ENCODE measurements around the gene ADAMTS4.

Gene ADAMTS4

GRCh38 chr1:161233102-161233501, 34.2 kb upstream of the ADAMTS4 start:
- no peak for TF ChIP-seq CTCF (IDR thresholded peaks at IDR 0.05; ENCODE audit: low read depth, low read length)
- H3K4me3 ChIP-seq (ENCODE audit: low read depth, low read length): no peak overlapping the region
- DNase-seq (ENCODE audit: low read depth, low spot score): no peak
- in situ Hi-C loops (cut with HindIII; ENCODE audit: low sequenced_read_pairs): no loop called here

DNA sequence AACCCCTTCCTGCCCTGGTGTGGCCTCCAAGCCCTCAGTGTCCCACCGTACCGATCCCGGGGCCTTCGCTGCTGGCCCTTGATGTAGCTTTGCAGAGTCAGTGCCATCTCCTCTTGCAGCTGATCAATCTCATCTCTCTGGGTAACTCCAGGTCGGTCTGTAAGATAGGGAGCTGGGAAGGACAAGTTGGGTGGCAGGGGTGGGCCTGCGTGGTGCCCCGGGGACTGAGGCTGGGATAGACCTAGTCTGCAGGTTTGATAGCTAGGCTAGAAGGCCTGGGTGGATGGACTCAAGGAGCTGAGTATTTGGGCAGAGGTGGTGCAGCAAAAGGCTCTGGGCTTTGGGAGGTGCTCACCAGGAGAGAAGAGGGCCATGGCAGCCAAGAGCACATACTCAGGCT, 31.9 kb upstream of the ADAMTS4 start:
- no peak overlapping the region for H3K4me3 ChIP-seq (ENCODE audit: low read depth, low read length)
- TF ChIP-seq CTCF (IDR thresholded peaks at IDR 0.05; ENCODE audit: low read depth, low read length): no peak
- DNase-seq (ENCODE audit: low read depth, low spot score): no peak
- in situ Hi-C loops (cut with HindIII; ENCODE audit: low sequenced_read_pairs): no loop called here

DNA sequence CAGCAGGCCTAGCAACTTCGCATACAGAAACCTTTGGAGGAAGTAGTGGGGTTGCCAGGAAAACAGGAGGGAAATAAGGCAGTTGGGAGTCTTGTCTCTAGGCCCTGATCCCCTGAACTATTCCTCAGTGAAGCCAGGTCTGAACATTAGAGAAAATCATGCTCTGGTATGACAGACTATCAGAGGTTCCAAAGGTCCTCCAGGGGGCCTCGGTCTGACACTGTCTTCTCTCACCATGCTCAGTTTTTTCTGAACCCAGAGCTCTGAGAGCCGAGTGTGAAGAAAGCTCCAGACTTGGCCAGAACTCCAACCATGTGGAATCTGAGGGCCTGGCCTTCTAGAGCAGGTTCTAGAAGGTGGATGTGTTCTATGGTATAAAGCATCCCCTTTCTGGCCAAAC, 31.0 kb upstream of the ADAMTS4 start:
- no peak for DNase-seq (ENCODE audit: low read depth, low spot score)
- H3K4me3 ChIP-seq (ENCODE audit: low read depth, low read length): no peak overlapping the region
- in situ Hi-C loops (cut with HindIII; ENCODE audit: low sequenced_read_pairs): no loop called here
- TF ChIP-seq CTCF (IDR thresholded peaks at IDR 0.05; ENCODE audit: low read depth, low read length): no peak

GRCh38 chr1:161228032-161228431, 29.2 kb upstream of the ADAMTS4 start:
- no peak overlapping the region for H3K4me3 ChIP-seq (ENCODE audit: low read depth, low read length)
- in situ Hi-C loops (cut with HindIII; ENCODE audit: low sequenced_read_pairs): no loop called here
- TF ChIP-seq CTCF (IDR thresholded peaks at IDR 0.05; ENCODE audit: low read depth, low read length): no peak
- DNase-seq (ENCODE audit: low read depth, low spot score): no peak

DNA sequence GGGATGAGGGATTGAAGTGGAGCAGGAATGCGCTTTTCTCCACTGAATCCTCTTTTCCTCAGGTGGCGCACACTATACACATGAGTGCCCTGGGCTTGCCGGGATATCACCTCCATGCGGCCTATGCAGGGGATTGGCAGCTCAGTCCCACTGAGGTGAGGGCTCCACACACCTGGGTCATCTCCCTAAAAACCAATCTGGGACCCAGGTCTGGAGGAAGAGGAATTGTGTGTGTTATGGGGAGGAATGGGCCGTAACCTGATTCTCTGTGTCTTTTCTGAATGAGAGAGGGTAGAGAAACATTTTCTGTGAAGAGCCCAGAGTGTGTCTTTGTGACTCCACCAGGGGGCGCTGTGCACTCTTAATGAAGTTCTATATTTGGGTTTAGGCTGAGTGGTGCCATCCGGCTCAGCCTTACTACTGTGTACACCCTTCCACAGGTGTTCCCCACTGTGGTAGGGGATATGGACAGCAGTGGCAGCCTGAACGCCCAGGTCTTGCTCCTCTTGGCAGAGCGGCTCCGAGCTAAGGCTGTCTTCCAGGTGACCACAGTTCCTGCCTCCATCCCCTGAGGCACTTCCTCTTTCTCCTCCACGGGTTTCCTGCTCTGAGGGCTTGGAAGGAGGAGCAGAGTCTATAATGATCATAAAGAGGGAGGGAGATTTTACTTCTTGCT, 28.5 kb upstream of the ADAMTS4 start:
- no peak overlapping the region for H3K4me3 ChIP-seq (ENCODE audit: low read depth, low read length)
- peak; percentile 80 for TF ChIP-seq CTCF (IDR thresholded peaks at IDR 0.05; ENCODE audit: low read depth, low read length)
- peak; percentile 71 for DNase-seq (ENCODE audit: low read depth, low spot score)
- in situ Hi-C loops (cut with HindIII; ENCODE audit: low sequenced_read_pairs): no loop called here

- peak overlapping the region; percentile 87 for H3K4me3 ChIP-seq (ENCODE audit: low read depth, low read length)
- DNase-seq (ENCODE audit: low read depth, low spot score): no peak
- in situ Hi-C loops (cut with HindIII; ENCODE audit: low sequenced_read_pairs): no loop called here
- TF ChIP-seq CTCF (IDR thresholded peaks at IDR 0.05; ENCODE audit: low read depth, low read length): no peak
These were observed 27.9 kb upstream of the ADAMTS4 start for GRCh38 chr1:161226759-161227158.
